H1 (cell line): ENCODE results near the gene XIAP. TPM values are rescaled to one million over a fixed set of nuclear protein-coding genes. Genes with fewer than 3 reads are reported as not detected.

Experiments used
- CTCF ChIA-PET: fragments of 300-600 bp; sonication (Branson Sonifier 250); formaldehyde crosslinking; loops from one replicate; lab custom pipeline; 2021; ENCODE audit not compliant: partially characterized antibody; lab: Charles Lee
- POLR2A ChIA-PET: fragments of 300-600 bp; sonication (Branson Sonifier 250); formaldehyde crosslinking; loops from one replicate; lab custom pipeline; 2021; ENCODE audit warnings: inconsistent platforms; ENCODE audit not compliant: partially characterized antibody; lab: Charles Lee
- DNase-seq, 2 experiments: peaks; one replicate each; pipeline versions ENCODE4 v3.0.0 to v3.0.0-alpha.2; 2010 to 2022; ENCODE audit warnings: low spot score in 2 of 2, low read depth in 1 of 2, mixed read lengths in 1 of 2
- FAIRE-seq: peaks from 2 replicates; lab custom pipeline; 2011; peaks lifted over from hg19 to GRCh38; lab: Jason Lieb, UNC
- H2AFZ ChIP-seq: 2 replicates; pipeline ENCODE4 v1.8.1; 2012; ENCODE audit warnings: low read length, inconsistent platforms
- H2AK5ac ChIP-seq: 2 replicates; pipeline ENCODE4 v1.6.1; 2013; ENCODE audit warnings: low read depth, low read length
- H2BK120ac ChIP-seq: replicated peaks from 2 replicates; pipeline ENCODE3; 2013; ENCODE audit warnings: low read depth, low read length, inconsistent platforms
- H2BK12ac ChIP-seq: 2 replicates; pipeline ENCODE4 v1.6.1; 2013; ENCODE audit warnings: low read depth, low read length
- H2BK15ac ChIP-seq: 2 replicates; pipeline ENCODE4 v1.6.1; 2013; ENCODE audit warnings: low read length
- H2BK20ac ChIP-seq: 2 replicates; pipeline ENCODE4 v1.6.1; 2013; ENCODE audit warnings: low read length
- H2BK5ac ChIP-seq: 2 replicates; pipeline ENCODE4 v1.6.1; 2013; ENCODE audit warnings: low read depth, low read length
- H3K14ac ChIP-seq: 2 replicates; pipeline ENCODE4 v1.6.1; 2013; ENCODE audit warnings: inconsistent platforms; ENCODE audit not compliant: insufficient read length
- H3K18ac ChIP-seq: 2 replicates; pipeline ENCODE4 v1.6.1; 2013; ENCODE audit warnings: low read length; ENCODE audit errors: extremely low read depth
- H3K23ac ChIP-seq: 2 replicates; pipeline ENCODE4 v1.6.1; 2013; ENCODE audit warnings: inconsistent platforms; ENCODE audit not compliant: insufficient read length
- H3K23me2 ChIP-seq: 2 replicates; pipeline ENCODE4 v1.6.1; 2013; ENCODE audit warnings: low read depth, low read length
- H3K27ac ChIP-seq: 2 replicates; pipeline ENCODE4 v1.6.1; 2011; ENCODE audit warnings: low read depth, low read length, inconsistent platforms
- H3K27me3 ChIP-seq, 4 experiments: replicated peaks in 1 of 4; 1 replicate in 1 of 4; 2 replicates in 3 of 4; pipeline versions ENCODE4 v1.6.1 to v1.8.1; 2011 to 2013; ENCODE audit warnings: low read length in 3 of 4, mild to moderate bottlenecking in 3 of 4, inconsistent platforms in 2 of 4, mixed read lengths in 2 of 4, moderate library complexity in 1 of 4; ENCODE audit not compliant: control insufficient read depth in 3 of 4, insufficient read depth in 3 of 4; ENCODE audit errors: extremely low read depth in 1 of 4
- H3K36me3 ChIP-seq, 4 experiments: 2 replicates each; pipeline versions ENCODE4 v1.6.1 to v1.8.1; 2011 to 2013; ENCODE audit warnings: mild to moderate bottlenecking in 4 of 4, low read length in 3 of 4, moderate library complexity in 2 of 4, control low read depth in 1 of 4, inconsistent platforms in 1 of 4; ENCODE audit not compliant: insufficient read depth in 4 of 4, control insufficient read depth in 2 of 4
- H3K4ac ChIP-seq: replicated peaks from 2 replicates; pipeline ENCODE3; 2013; ENCODE audit warnings: low read length, low read depth, mixed read lengths, inconsistent platforms; ENCODE audit not compliant: insufficient read length
- H3K4me1 ChIP-seq, 4 experiments: replicated peaks in 1 of 4; 1 replicate in 1 of 4; 2 replicates in 3 of 4; pipeline versions ENCODE4 v1.6.1 to v1.8.1; 2011 to 2013; ENCODE audit warnings: low read length in 3 of 4, inconsistent platforms in 2 of 4, mixed read lengths in 1 of 4; ENCODE audit not compliant: insufficient read depth in 4 of 4, control insufficient read depth in 3 of 4
- H3K4me2 ChIP-seq, 2 experiments: 2 replicates each; pipeline versions ENCODE4 v1.6.1 to v1.8.1; 2011 to 2013; ENCODE audit warnings: low read depth in 2 of 2, low read length in 2 of 2, control low read depth in 1 of 2, inconsistent platforms in 1 of 2, mild to moderate bottlenecking in 1 of 2; ENCODE audit not compliant: insufficient read depth in 1 of 2
- H3K4me3 ChIP-seq, 4 experiments: fragments of 200-600, 300-600 bp in 1 of 4; sonication (generic), shearing (Covaris generic), sonication (Bioruptor Twin) in 1 of 4; 2 replicates each; pipeline versions ENCODE4 v1.5.1 to v1.8.1; 2011 to 2016; ENCODE audit warnings: low read length in 4 of 4, low read depth in 3 of 4, control low read depth in 2 of 4, inconsistent platforms in 2 of 4, mild to moderate bottlenecking in 2 of 4, mixed read lengths in 1 of 4, moderate library complexity in 1 of 4; ENCODE audit not compliant: insufficient read depth in 2 of 4; ENCODE audit errors: extremely low read depth in 1 of 4
- H3K56ac ChIP-seq: replicated peaks from 2 replicates; pipeline ENCODE3; 2013; ENCODE audit warnings: low read depth, mild to moderate bottlenecking, mixed read lengths, low read length, inconsistent platforms; ENCODE audit not compliant: insufficient read length
- H3K79me1 ChIP-seq: 2 replicates; pipeline ENCODE4 v1.6.1; 2013; ENCODE audit warnings: low read depth, low read length, control low read depth
- H3K79me2 ChIP-seq, 2 experiments: 2 replicates each; pipeline versions ENCODE4 v1.6.1 to v1.8.1; 2012 to 2013; ENCODE audit warnings: low read length in 2 of 2, mild to moderate bottlenecking in 2 of 2, inconsistent platforms in 1 of 2; ENCODE audit not compliant: insufficient read depth in 2 of 2, control insufficient read depth in 1 of 2
- H3K9ac ChIP-seq, 4 experiments: replicated peaks in 1 of 4; 1 replicate in 1 of 4; 2 replicates in 3 of 4; pipeline versions ENCODE4 v1.6.1 to v1.8.1; 2011 to 2013; ENCODE audit warnings: low read depth in 3 of 4, low read length in 3 of 4, control low read depth in 2 of 4, mild to moderate bottlenecking in 2 of 4, moderate library complexity in 2 of 4, inconsistent platforms in 1 of 4; ENCODE audit errors: extremely low read depth in 1 of 4
- H3K9me3 ChIP-seq, 2 experiments: 2 replicates each; pipeline versions ENCODE4 v1.6.1 to v1.8.1; 2012 to 2013; ENCODE audit warnings: mild to moderate bottlenecking in 2 of 2, moderate library complexity in 2 of 2, control low read depth in 1 of 2, inconsistent platforms in 1 of 2, low read depth in 1 of 2, low read length in 1 of 2, mixed read lengths in 1 of 2; ENCODE audit not compliant: insufficient read depth in 2 of 2
- H4K20me1 ChIP-seq, 2 experiments: replicated peaks in 1 of 2; 2 replicates each; pipeline versions ENCODE3 to v1.8.1; 2011 to 2013; ENCODE audit warnings: inconsistent platforms in 2 of 2, low read length in 2 of 2, mild to moderate bottlenecking in 1 of 2; ENCODE audit not compliant: insufficient read depth in 2 of 2, control insufficient read depth in 1 of 2
- H4K5ac ChIP-seq: 2 replicates; pipeline ENCODE4 v1.6.1; 2013; ENCODE audit warnings: low read length, low read depth, mixed read lengths, inconsistent platforms; ENCODE audit not compliant: insufficient read length
- H4K8ac ChIP-seq: 2 replicates; pipeline ENCODE4 v1.8.0; 2013; ENCODE audit warnings: mild to moderate bottlenecking, moderate library complexity, low read length, inconsistent platforms; ENCODE audit not compliant: insufficient read depth; ENCODE audit errors: extremely low read depth
- H4K91ac ChIP-seq: replicated peaks from 2 replicates; pipeline ENCODE3; 2013; ENCODE audit warnings: low read length, mixed read lengths, inconsistent platforms; ENCODE audit not compliant: insufficient read length
- CBX8 ChIP-seq: fragments of 300-800, 300-1000 bp; sonication (generic); IDR thresholded peaks from 2 replicates; pipeline ENCODE4 v1.7.1; 2016; ENCODE audit warnings: low read depth, low read length, borderline replicate concordance
- RFX5 ChIP-seq: IDR thresholded peaks from 2 replicates; pipeline ENCODE4 v1.6.1; 2011; ENCODE audit warnings: low read depth, low read length, improper control_type of control experiment, borderline replicate concordance
- WGBS, 2 experiments: shearing (Covaris generic) in 1 of 2; methylation state at CpG; one replicate each; pipeline versions ENCODE4 v1.1.6 to v1.1.7; 2013 to 2015; ENCODE audit warnings: low lambda C conversion rate in 2 of 2, mixed read lengths in 2 of 2, inconsistent platforms in 1 of 2, low coverage in 1 of 2, missing lambda C conversion rate in 1 of 2; ENCODE audit not compliant: insufficient replicate concordance in 2 of 2, insufficient coverage in 1 of 2, insufficient read length in 1 of 2; ENCODE audit errors: extremely low coverage in 1 of 2, missing lambda C conversion rate in 1 of 2; 5-methylcytosine and 5-hydroxymethylcytosine counted together
- polyA plus RNA-seq, 7 experiments: library from polyadenylated mRNA; depleted of rRNA in 3 of 7; stranded (reverse) in 5 of 7; unstranded in 2 of 7; fragments of >200 nt in 5 of 7; fragments of 200-250 nt in 2 of 7; gene quantifications; 1 replicate in 5 of 7; 2 replicates in 1 of 7; 4 replicates in 1 of 7; pipeline versions ENCODE4 v1.2.1 to v1.2.3, GENCODE V29; 2011 to 2013; ENCODE audit warnings: missing spikeins in 2 of 7, mixed read lengths in 2 of 7
- total RNA-seq: library from RNA; stranded (reverse); fragmentation: NEBNext Ultra II Directional; extraction: Animal tissue kit (Norgen Biotek cat#: 25700); gene quantifications from 2 replicates; pipeline ENCODE4 v1.2.1, GENCODE V29; 2021

Gene XIAP
- total and polyA plus RNA-seq, 2 of the 8 experiments (the other 6 are each of a cell fraction or from before 2014, with no cell fraction given) = 5.9 to 44.7 TPM

DNA sequence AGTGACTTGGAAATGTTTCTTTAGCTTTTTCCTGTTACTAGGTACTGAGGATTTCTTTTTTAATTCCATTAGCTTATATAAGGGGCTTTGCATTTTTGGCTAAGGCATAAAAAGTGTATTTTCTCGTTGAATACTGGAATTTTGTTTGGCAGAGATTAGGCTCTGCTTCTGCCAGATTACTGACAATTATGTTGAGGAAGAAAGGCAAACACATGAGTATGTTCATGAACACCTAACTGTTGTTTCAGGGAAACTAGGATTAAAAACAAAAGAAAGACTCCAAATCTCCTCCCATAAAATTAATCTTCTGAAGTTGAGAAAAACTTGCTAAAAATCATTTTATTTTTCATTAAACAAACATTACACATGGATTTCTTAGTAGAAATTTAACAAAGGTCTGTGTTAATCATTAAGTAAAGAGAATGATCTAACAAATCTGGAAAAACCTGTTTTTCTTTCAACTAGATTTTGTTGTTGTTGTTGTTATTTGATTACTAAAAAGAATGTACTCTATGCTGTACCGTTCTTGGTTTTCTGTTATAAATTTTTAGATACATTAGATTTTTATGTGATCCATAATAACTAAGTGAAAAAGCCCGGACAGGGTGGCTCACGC is 58.4 kb downstream of the XIAP start:
- H4K8ac ChIP-seq = no peak overlapping the region
- H4K20me1 ChIP-seq = no peaks in the 10 kb centered on the region
- no peaks in the 10 kb centered on the region for H3K79me2 ChIP-seq
- H3K56ac ChIP-seq = no peak overlapping the region
- H4K91ac ChIP-seq = no peak overlapping the region
- H3K27me3 ChIP-seq = no peaks in the 10 kb centered on the region
- no peak overlapping the region for H2BK120ac ChIP-seq
- TF ChIP-seq CBX8 (no peak), RFX5 (no peak)
- TF ChIP-seq, all 59 proteins: peak for 0
- Histone ChIP-seq H2BK15ac (no peak overlapping the region), H2BK12ac (no peak overlapping the region), H3K9ac (no peak overlapping the region), H3K4me1 (no peaks in the 10 kb centered on the region), H3K4me2 (no peak overlapping the region), H2BK20ac (no peak overlapping the region), H4K5ac (no peak overlapping the region), H3K23me2 (no peaks in the 10 kb centered on the region), H2AK5ac (no peak overlapping the region), H2AFZ (no peak overlapping the region), H3K36me3 (no peaks in the 10 kb centered on the region), H3K79me1 (no peaks in the 10 kb centered on the region), H3K4me3 (no peak overlapping the region), H3K23ac (no peak overlapping the region), H3K27ac (no peak overlapping the region), H2BK5ac (no peak overlapping the region), H3K18ac (no peak overlapping the region), H3K14ac (no peak overlapping the region), H3K4ac (no peak overlapping the region), H3K9me3 (no peaks in the 10 kb centered on the region)
- FAIRE-seq (no peak), DNase-seq (no peak)
- ChIA-PET POLR2A (no interaction called here), CTCF (no interaction called here)
- 84% methylated on average over 4 of the region's 4 CpGs; no CpG with 5 or more reads in 1 of the 2 experiments for WGBS, 2 experiments
